Activated T-cell treated with anti-CD3 and anti-CD28 coated beads, Interleukin-2, amount 50 U/mL, for 24 hours (primary cell): Measurements from ENCODE around the gene RGS2.

Experiments
- DNase-seq: peaks from one replicate; pipeline ENCODE4 v3.0.0-alpha.2; 2020
- H3K27ac Mint-ChIP-seq: 2 replicates; pipeline ENCODE4 v1.8.0; 2020; ENCODE audit warnings: mild to moderate bottlenecking, mixed read lengths
- H3K27me3 Mint-ChIP-seq: 2 replicates; pipeline ENCODE4 v1.8.0; 2020; ENCODE audit warnings: mixed read lengths
- H3K36me3 Mint-ChIP-seq: 2 replicates; pipeline ENCODE4 v1.8.0; 2020; ENCODE audit warnings: low read depth, mixed read lengths
- H3K4me1 Mint-ChIP-seq: 2 replicates; pipeline ENCODE4 v1.8.0; 2020; ENCODE audit warnings: low read depth, mixed read lengths
- H3K4me3 Mint-ChIP-seq: 2 replicates; pipeline ENCODE4 v1.8.0; 2020; ENCODE audit warnings: mild to moderate bottlenecking, moderate library complexity, mixed read lengths
- H3K9me3 Mint-ChIP-seq: 2 replicates; pipeline ENCODE4 v1.8.0; 2020; ENCODE audit warnings: mixed read lengths

RGS2 gene

DNA sequence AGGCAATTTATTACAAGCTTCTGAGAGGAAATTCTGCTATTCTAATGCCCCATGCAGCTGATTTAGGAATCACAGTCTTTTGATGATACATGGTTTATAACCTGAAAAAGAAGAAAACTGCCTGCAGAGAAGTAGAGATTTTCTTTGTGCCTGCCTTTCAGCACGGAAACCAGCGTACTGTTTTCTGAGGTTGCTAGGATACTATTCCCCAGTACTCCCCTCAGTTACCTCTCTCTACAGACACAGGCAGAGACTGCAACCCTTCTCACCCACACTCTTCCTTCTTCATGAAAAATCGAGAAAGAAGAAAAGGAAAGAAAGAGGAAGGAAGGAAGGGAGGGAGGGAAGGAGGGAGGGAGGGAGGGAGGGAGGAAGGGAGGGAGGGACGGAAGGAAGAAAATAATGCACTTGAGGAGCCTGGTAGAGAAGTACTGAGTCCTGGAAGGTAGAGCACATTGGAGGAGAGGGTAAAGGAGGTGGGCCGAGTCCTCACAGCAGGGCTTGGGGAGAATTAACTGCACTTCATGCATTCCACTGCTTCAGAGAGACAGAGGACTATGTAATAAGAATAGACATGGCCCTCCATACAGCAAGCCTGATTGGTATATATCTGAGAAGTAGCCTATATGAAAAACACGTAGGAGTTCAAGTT, 21.9 kb downstream of the RGS2 start:
- no peaks in the 10 kb centered on the region for H3K9me3 Mint-ChIP-seq
- H3K4me3 Mint-ChIP-seq = no peak overlapping the region
- H3K4me1 Mint-ChIP-seq = no peaks in the 10 kb centered on the region
- no peaks in the 10 kb centered on the region for H3K36me3 Mint-ChIP-seq
- peaks cover 26% of the 10 kb centered on the region for H3K27me3 Mint-ChIP-seq
- no peak for DNase-seq
- H3K27ac Mint-ChIP-seq = no peak overlapping the region

DNA sequence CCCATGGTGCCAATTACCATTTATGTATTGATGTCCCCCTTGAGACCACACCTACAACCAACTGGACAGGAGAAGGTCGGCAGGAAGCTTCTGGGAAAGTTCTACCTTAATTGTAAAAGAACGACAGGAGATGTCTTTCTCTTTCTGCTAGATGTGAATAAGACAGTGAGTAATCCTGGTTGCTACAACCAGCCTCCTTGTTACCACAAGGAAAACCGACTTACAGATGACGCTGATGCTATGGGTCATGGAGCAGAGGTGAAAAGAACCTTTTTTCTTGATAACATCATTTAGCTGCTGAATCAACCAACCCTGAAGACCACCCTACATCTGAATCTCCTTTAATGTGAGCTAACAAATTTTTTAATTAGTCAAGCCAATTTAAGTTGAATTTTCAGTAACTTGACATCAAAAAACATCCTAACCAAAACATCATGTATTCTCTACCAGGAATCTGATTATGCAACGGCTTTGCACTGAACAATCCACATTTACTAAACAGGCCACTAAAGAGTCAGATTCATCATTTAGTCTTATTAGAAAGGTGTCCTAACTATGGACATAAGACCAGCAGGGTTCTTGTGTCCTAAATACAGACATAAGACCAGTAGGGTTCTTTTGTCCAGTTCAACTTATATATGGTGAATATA, 23.0 kb downstream of the RGS2 start:
- H3K27ac Mint-ChIP-seq = no peak overlapping the region
- no peak overlapping the region for H3K4me3 Mint-ChIP-seq
- DNase-seq = no peak
- H3K9me3 Mint-ChIP-seq = no peaks in the 10 kb centered on the region
- H3K36me3 Mint-ChIP-seq = no peaks in the 10 kb centered on the region
- peaks cover 17% of the 10 kb centered on the region for H3K27me3 Mint-ChIP-seq
- no peaks in the 10 kb centered on the region for H3K4me1 Mint-ChIP-seq

DNA sequence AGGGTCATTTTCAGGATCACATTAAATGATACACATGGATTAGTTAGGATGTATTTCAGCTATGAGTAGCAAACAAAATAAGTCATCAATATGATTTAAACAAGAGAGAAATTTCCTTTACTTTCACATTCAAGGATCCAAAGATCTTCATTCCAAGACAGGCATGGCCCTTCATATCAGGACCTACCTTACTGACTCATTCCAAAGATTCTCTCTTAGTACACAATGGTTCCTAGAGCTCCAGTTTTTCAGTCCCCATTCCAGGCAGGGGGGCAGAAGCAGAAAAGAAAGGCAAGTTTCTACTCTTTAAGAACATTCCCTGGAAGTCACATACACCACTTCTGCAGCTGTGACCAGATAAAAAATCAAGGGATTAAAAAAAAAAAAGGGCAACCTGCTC, 23.7 kb downstream of the RGS2 start:
- Mint-ChIP-seq H3K27ac (no peak overlapping the region), H3K9me3 (no peaks in the 10 kb centered on the region), H3K4me3 (no peak overlapping the region)

DNA sequence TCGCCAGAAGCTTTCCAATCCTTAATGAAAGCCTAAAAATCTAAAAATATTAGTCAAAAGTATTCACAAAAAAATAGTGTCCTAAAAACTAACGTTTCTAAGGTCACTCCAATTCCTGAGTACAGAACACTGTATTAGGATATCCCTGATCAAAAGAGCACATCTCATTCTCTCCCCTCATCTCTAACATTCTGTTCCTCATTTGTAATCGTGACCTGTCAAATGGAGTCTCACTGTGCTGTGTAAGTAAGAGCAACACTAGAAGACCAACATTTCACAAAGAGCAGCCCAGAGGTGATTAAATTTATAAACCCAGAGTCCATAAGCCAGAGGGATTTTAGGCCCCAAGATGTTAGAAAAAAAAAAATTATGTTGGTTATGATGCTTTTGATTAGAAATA, 26.3 kb downstream of the RGS2 start:
- Mint-ChIP-seq H3K27ac (no peak overlapping the region), H3K27me3 (peaks cover 4% of the 10 kb centered on the region), H3K4me1 (no peaks in the 10 kb centered on the region), H3K9me3 (no peaks in the 10 kb centered on the region), H3K4me3 (no peak overlapping the region), H3K36me3 (no peaks in the 10 kb centered on the region)
- no peak for DNase-seq

More for the DNA sequence above, 23.7 kb downstream of the RGS2 start:
- Mint-ChIP-seq H3K27me3 (peaks cover 12% of the 10 kb centered on the region), H3K36me3 (no peaks in the 10 kb centered on the region), H3K4me1 (no peaks in the 10 kb centered on the region)
- no peak for DNase-seq

DNA sequence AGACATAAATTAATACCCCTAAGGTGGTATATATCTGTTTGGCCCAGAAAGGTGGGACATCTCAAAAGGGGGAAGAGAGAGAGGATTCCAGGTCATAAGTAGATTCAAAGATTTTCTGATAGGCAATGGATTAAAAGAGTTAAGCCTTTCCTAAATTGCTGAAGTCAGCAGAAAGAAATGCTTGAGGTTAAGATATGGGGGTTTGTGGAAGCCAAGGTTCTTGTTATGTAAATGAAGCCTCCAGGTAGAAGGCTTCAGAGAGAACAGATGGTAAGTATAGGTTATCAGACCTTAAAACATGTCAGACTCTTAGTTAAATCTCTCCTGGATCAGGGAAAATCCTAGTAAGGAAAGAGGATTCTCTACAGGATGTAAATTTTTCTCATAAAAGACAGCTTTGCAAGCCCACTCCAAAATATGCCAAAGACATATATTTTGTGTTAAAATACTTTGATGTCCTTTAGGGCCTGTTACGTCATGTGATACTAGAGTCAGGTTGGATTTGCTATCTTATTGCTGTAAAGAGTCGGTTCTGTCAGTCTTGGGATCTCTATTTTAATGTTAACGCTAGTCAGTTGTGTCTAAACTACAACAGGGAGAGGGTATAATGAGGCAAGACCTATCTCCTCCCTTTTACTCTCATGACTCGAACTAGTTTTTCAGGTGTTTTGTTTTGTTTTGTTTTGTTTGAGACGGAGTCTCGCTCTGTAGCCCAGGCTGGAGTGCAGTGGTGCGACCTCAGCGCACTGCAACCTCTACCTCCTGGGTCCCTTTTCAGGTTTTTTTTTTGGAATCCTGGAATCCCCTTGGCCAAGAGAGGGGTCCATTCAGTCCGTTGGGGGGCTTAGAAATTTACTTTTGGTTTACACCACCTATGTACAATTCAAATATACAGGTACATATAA, 30.6 kb downstream of the RGS2 start:
- no peak overlapping the region for H3K27ac Mint-ChIP-seq
- no peaks in the 10 kb centered on the region for H3K4me1 Mint-ChIP-seq
- no peak for DNase-seq
- no peaks in the 10 kb centered on the region for H3K36me3 Mint-ChIP-seq
- no peaks in the 10 kb centered on the region for H3K9me3 Mint-ChIP-seq
- peaks cover 10% of the 10 kb centered on the region for H3K27me3 Mint-ChIP-seq
- H3K4me3 Mint-ChIP-seq = no peak overlapping the region

DNA sequence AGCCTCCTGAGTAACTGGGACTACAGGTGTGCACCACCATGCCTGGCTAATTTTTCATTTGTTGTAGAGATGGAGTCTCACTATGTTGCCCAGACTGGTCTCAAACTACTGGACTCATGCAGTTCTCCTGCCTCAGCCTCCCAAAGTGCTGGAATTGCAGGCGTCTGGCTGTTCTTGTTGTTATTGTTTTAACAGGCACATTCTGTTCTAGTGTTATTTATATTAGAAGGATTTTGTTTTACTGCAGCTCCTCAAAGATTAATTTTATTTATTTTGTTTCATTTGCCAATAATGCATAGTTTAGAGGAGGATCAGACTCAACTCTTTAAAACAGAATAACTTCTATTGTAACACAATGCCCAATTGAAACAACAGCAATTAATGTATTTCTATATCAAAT, 35.5 kb downstream of the RGS2 start:
- H3K4me1 Mint-ChIP-seq = no peaks in the 10 kb centered on the region
- H3K4me3 Mint-ChIP-seq = no peak overlapping the region
- peaks cover 7% of the 10 kb centered on the region for H3K27me3 Mint-ChIP-seq
- H3K36me3 Mint-ChIP-seq = no peaks in the 10 kb centered on the region
- H3K27ac Mint-ChIP-seq = no peak overlapping the region
- H3K9me3 Mint-ChIP-seq = no peaks in the 10 kb centered on the region
- DNase-seq = no peak

DNA sequence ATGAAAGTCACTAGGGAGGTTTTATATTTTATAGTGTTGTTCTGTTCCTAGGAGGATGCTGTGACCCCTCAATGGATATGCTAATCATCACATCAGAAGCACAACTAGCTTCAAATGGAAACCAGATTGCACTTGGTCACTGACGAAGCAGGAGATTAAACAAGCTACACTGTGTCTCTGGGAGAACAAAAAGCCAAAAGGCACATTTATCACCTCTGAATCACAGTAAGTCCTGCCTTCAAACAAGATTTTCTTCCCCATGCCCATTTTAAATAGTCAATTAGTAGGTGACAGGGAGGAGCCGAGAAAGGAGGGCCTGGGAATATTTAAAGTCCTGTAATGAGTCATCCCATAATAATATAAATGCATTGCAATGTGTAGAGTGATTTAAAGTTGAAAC, 38.1 kb downstream of the RGS2 start:
- Mint-ChIP-seq H3K9me3 (no peaks in the 10 kb centered on the region), H3K4me3 (no peak overlapping the region), H3K27ac (no peak overlapping the region), H3K4me1 (no peaks in the 10 kb centered on the region), H3K27me3 (peaks cover 6% of the 10 kb centered on the region), H3K36me3 (no peaks in the 10 kb centered on the region)
- DNase-seq = no peak

DNA sequence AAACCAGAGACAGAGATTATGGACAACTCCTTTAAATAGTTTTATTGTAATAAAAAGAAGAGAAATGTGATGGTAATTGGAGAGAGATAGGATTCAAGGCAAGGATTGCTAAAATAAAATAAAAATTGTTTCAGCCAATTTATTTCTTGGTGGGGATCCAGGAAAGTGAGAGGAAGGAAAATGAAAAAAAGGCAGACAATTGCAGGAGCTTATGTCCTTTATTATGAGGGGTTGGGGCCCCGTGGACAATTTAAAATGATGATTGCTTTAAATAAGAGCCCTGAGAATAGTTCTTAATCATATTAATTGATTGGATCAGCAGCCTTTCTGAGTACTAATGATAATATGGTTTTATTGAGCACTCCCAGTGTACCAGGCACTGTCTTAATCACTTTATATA, 40.2 kb downstream of the RGS2 start:
- H3K27me3 Mint-ChIP-seq = peaks cover 6% of the 10 kb centered on the region
- no peak overlapping the region for H3K27ac Mint-ChIP-seq
- no peaks in the 10 kb centered on the region for H3K4me1 Mint-ChIP-seq
- no peaks in the 10 kb centered on the region for H3K36me3 Mint-ChIP-seq
- DNase-seq = no peak
- H3K9me3 Mint-ChIP-seq = no peaks in the 10 kb centered on the region
- H3K4me3 Mint-ChIP-seq = no peak overlapping the region

DNA sequence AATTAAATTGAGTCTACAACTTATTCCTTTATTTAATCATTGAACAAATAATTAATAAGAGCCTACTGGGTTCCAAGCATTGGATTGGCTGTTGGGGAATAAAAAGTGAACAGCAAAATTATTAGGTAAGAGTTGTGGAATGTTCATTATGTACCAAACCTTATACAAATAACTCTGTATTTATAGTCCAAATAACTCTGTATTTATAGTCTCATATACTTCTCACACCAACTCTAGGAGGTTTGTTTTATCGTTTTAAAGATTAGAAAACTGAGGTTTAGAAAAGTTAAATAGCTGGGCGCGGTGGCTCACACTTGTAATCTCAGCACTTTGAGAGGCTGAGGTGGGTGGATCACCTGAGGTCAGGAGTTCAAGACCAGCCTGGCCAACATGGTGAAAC, 40.6 kb downstream of the RGS2 start:
- Mint-ChIP-seq H3K36me3 (no peaks in the 10 kb centered on the region), H3K4me1 (no peaks in the 10 kb centered on the region), H3K27ac (no peak overlapping the region), H3K27me3 (peaks cover 6% of the 10 kb centered on the region), H3K4me3 (no peak overlapping the region), H3K9me3 (no peaks in the 10 kb centered on the region)
- no peak for DNase-seq

DNA sequence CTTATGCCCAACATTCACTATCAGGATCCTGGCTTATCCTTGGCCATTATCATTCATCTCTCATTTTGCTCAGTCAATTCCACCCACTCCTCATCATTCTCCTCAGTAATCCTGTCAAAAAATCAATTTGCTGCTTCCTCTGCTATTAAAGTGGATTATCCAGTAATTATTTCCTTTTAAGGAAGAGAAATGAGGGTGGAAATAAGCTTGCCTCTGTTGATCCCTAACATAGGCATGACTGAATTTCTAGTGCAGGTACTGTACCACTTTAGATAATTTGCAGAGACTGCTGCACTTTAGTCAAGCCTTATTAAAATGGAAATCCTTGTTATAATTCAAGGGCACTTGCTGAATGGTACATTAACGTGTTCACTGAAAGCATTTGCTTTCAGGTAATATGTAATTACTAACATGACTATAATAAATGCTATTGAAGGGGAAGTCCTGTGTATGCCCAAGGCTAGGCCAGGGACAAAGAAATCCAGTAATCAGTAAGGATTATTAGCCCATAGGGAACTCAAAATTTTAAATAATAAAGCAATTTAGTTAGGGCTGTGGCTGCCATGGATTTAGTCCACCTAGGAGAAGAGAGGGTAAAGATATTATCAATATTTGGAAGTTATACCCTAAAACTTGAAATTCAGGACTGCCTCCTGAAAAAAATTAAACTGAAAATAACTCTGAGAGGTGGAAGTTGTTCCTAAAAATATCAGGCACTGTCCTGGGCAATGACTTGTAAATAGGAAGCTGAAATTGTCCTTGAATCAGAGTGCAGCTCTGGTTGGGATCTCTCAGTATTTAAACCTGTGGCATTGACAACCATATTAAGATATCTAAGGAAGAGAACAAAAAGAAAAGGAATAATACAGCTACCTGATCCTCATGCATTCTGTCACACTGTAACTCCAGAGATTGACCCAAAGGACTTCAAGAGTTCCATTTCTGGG, 43.4 kb downstream of the RGS2 start:
- no peak overlapping the region for H3K27ac Mint-ChIP-seq
- H3K9me3 Mint-ChIP-seq = no peaks in the 10 kb centered on the region
- no peaks in the 10 kb centered on the region for H3K4me1 Mint-ChIP-seq
- no peak overlapping the region for H3K4me3 Mint-ChIP-seq
- H3K27me3 Mint-ChIP-seq = peaks cover 6% of the 10 kb centered on the region
- no peaks in the 10 kb centered on the region for H3K36me3 Mint-ChIP-seq
- DNase-seq = no peak

DNA sequence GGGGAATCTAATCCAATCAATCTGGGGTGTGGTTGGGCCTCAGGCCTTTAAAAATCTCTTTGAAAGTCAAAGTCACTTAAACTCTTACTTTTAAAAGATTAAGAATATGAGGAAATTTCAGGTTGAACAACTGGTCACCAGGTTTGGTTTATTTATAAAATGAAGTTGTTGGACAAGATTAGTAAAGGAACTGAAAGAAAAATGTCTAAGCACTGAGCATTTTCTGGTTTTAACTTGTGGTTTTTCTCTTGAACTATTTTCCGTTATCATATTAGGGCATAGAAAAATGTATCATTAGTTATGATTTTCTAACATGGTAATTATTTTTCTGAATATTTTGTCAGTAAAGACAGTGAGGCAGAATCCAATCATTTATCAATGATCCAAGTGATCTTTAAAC, 49.6 kb downstream of the RGS2 start:
- Mint-ChIP-seq H3K27me3 (peaks cover under 1% of the 10 kb centered on the region), H3K36me3 (no peaks in the 10 kb centered on the region), H3K4me3 (no peak overlapping the region)

DNA sequence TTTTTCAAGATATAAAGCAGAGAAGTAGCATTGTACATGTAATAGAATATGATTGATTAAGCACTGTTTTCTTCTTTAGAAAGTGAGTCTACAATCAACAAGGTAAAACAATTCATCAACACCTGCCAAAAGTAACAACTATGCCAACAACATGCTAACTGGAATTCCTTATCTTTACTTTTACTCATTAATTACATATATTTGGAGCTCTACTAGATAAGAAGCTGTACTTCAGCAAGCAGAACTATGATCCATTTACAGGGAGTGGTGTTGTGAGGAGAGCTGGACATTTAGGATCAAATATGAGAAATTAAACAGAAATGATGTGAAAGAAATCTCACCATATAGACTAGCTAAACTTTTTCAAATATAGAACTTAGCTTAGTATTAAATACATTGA, 51.0 kb downstream of the RGS2 start:
- Mint-ChIP-seq H3K9me3 (no peaks in the 10 kb centered on the region), H3K4me3 (no peak overlapping the region), H3K36me3 (no peaks in the 10 kb centered on the region), H3K4me1 (no peaks in the 10 kb centered on the region), H3K27me3 (no peaks in the 10 kb centered on the region), H3K27ac (no peak overlapping the region)
- DNase-seq = no peak

More for the DNA sequence above, 49.6 kb downstream of the RGS2 start:
- Mint-ChIP-seq H3K27ac (no peak overlapping the region), H3K4me1 (no peaks in the 10 kb centered on the region), H3K9me3 (no peaks in the 10 kb centered on the region)
- DNase-seq = no peak

DNA sequence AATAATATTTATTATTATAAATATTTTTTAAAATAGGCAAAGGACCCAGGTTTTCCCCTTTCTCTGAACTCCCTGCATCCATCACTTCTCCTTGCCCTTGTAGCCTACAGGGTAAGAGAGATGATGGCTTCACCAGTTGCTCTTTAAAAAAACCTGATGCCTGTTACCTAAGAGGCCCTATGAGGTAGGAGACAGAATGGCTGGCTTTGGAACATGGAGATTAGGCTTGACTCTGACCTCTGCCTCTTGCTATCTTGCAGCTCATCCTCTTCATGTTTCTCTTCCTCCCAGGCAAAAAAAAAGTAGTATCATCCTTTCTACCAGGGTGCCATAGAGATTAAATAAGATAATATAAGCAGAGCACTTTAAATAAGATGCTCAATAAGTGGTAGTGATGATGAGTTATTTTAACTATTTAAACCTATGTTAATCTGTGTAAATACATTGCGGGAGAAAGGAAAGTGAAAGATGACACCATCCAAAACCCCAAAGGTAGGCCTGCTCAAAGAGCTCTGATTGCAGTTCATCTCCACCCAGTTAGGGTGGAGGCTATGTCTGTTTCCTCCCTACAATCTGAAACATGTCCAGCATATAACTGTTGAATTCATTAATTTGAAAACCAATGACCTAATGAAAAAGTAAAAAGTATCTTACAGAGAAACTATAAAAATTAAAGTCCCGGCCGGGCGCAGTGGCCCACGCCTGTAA, 51.8 kb downstream of the RGS2 start:
- Mint-ChIP-seq H3K27ac (no peak overlapping the region), H3K4me3 (no peak overlapping the region), H3K36me3 (no peaks in the 10 kb centered on the region), H3K4me1 (no peaks in the 10 kb centered on the region), H3K27me3 (no peaks in the 10 kb centered on the region), H3K9me3 (no peaks in the 10 kb centered on the region)
- no peak for DNase-seq

DNA sequence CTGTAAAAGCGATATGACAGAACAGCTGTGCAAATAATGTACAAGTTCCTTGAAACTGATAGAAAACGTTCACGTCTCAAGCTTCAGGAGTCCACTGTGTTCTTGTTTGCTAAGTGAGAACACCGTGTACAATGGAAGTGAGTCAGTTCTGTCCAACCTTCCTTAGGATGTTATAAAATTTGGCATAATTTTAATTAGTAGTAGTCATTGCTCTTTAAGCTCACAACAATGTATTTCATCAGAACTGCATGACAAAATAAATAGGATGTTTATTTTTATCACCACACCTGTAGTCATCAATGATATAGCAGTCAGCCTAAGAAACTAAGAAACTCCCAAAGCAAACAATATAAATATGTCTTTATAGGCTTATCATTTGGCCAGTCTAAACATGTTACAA, 53.0 kb downstream of the RGS2 start:
- no peak for DNase-seq
- Mint-ChIP-seq H3K27me3 (no peaks in the 10 kb centered on the region), H3K27ac (no peak overlapping the region), H3K9me3 (no peaks in the 10 kb centered on the region), H3K4me1 (peaks cover 2% of the 10 kb centered on the region), H3K4me3 (no peak overlapping the region), H3K36me3 (no peaks in the 10 kb centered on the region)
